ENCODE results near the gene C1orf232. TPM values are rescaled to one million over a fixed set of nuclear protein-coding genes. Genes with fewer than 3 reads are reported as not detected.

Gene C1orf232
- total and polyA plus RNA-seq, 8 donors, result not detected

DNA sequence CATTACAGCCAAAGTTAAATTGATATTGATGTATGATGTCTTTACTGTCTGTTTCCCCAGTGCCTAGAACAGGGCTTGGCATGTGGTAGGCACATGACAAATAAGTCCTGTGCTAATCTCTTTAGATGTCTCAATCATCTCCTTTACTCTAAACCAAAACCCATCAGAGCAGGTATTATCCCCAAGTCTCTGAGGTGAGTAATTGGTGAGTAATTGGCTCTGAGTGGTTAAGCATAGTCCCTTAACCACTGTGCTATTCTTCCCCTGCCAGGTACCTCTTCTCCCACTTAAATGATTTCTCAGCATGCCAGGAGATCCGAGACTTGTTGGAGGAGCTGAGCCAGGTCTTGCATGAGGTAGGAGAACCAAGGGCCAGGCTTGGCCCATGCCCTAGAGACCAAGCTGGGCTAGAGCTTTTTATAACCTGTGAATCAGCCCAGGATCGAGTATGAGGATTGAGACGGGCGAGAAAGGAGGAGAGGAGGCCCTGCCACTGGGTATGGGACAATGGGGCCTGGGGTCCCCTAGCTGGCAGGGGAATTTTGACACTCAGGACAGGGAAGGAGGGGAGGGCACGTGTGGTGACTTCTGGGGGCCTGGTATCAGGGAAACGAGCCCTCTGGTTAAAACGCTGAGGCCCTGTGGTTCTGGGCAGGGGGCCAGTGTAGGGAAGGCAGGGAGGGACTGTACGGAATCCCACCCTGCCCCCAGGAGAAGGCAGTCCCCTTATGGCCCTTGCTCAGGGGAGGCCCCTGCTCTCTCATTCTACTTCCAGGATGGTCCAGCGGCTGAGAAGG, 13.0 kb upstream of the C1orf232 start:
- Histone ChIP-seq H3K27me3 (no peaks in the 10 kb centered on the region), H3K36me3 (peaks cover 0 to 40% (median 0%) of the 10 kb centered on the region in 3 donors), H3K27ac (no peak overlapping the region), H3K9me3 (no peaks in the 10 kb centered on the region), H3K4me1 (peaks cover 5 to 8% (median 6%) of the 10 kb centered on the region in 3 donors), H3K4me3 (no peak overlapping the region)
- no peak for FAIRE-seq
- TF ChIP-seq, protein P1, sequence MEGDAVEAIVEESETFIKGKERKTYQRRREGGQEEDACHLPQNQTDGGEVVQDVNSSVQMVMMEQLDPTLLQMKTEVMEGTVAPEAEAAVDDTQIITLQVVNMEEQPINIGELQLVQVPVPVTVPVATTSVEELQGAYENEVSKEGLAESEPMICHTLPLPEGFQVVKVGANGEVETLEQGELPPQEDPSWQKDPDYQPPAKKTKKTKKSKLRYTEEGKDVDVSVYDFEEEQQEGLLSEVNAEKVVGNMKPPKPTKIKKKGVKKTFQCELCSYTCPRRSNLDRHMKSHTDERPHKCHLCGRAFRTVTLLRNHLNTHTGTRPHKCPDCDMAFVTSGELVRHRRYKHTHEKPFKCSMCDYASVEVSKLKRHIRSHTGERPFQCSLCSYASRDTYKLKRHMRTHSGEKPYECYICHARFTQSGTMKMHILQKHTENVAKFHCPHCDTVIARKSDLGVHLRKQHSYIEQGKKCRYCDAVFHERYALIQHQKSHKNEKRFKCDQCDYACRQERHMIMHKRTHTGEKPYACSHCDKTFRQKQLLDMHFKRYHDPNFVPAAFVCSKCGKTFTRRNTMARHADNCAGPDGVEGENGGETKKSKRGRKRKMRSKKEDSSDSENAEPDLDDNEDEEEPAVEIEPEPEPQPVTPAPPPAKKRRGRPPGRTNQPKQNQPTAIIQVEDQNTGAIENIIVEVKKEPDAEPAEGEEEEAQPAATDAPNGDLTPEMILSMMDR (IDR thresholded peaks at IDR 0.05), result no peak
- DNase-seq, result no peak
- no peak for ATAC-seq
- intact Hi-C loops (cut with DNase I), result no loop called here
- 78 to 81% methylated on average over 9 of the region's 9 CpGs for WGBS, 2 donors

DNA sequence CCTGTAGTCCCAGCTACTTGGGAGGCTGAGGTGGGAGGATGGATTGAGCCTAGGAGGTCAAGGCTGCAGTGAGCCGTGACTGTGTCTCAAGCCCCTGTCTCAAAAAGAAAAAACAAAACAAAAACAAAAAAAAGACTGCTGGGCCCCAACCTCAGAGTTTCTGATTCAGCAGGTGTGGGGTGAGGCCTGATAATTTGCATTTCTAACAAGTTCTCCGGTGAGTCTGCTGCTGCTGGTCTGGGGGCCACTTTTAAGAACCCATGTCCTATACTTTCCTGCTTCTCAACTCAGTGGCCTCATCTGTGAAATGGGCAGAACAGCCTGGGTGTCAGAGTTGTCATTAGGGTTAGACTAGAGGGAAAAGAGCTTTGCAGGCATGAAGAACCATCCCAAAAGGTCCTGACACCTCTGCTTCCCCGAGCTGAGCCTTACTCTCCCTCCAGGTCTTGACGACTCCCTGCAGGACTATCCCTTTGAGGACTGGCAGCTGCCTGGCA, 11.3 kb upstream of the C1orf232 start:
- no peaks in the 10 kb centered on the region for H3K9me3 ChIP-seq
- 88 to 90% methylated on average over 4 of the region's 4 CpGs for WGBS, 2 donors
- no peaks in the 10 kb centered on the region for H3K27me3 ChIP-seq
- no peak for ATAC-seq
- no peak overlapping the region for H3K27ac ChIP-seq
- TF ChIP-seq, protein P1 (IDR thresholded peaks at IDR 0.05), result no peak
- H3K4me1 ChIP-seq, result peaks cover 5 to 8% (median 6%) of the 10 kb centered on the region in 3 donors
- peaks cover 0 to 29% (median 0%) of the 10 kb centered on the region in 3 donors for H3K36me3 ChIP-seq
- intact Hi-C loops (cut with DNase I), result no loop called here
- FAIRE-seq, result no peak
- H3K4me3 ChIP-seq, result no peak overlapping the region
- no peak for DNase-seq

DNA sequence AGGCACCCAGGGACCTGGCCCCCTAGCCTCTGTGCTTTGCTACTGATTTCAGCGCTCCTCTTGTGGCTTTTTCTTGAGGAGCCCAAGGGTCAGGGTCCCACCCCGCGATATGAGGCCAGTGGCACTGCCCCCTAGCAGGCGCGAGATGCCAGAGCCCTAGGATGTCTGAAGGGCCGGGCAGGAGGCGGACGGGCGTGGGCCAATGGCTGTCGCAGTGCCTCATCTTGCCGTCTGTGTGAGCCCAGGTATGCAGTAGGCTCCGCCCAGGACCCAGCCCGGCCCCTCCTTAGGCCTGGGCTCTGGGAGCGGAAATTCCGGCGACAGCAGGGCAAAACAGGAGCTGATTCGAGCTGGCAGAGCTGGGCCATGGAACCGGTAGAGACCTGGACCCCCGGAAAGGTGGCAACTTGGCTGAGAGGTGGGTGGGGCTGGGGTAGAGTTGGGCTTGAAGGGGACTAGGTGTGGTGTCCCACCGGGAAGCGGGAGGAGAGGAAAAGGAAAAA, 8.5 kb upstream of the C1orf232 start, which contains the start of gene CNKSR1:
Gene CNKSR1, plus strand, starts transcription at position 310 of the 503 bp plus-strand sequence. Its CDS starts 57 bp downstream, at position 367.
- Histone ChIP-seq H3K9me3 (no peaks in the 10 kb centered on the region), H3K27ac (peak within 1 kb of the TSS; percentile 60 to 71 (median 70)), H3K27me3 (no peaks in the 10 kb centered on the region), H3K4me1 (peaks cover 5 to 8% (median 6%) of the 10 kb centered on the region in 3 donors), H3K4me3 (peak within 1 kb of the TSS; percentile 40 to 52 (median 46)), H3K36me3 (peaks cover 0 to 13% (median 0%) of the 10 kb centered on the region in 3 donors)
- DNase-seq, result peak; percentile 82 to 96 (median 87)
- FAIRE-seq, result no peak
- TF ChIP-seq, protein P1 (IDR thresholded peaks at IDR 0.05), result no peak
- 11 to 13% methylated on average over 21 of the region's 21 CpGs for WGBS, 2 donors
- ATAC-seq, result peak; percentile 98 to 99 (median 98)
- intact Hi-C loops (cut with DNase I), result loop anchor here in 1 of 3 donors (10.0 kb wide), 1 partner anchor 58 kb away; the partner anchor contains the start of gene CEP85

DNA sequence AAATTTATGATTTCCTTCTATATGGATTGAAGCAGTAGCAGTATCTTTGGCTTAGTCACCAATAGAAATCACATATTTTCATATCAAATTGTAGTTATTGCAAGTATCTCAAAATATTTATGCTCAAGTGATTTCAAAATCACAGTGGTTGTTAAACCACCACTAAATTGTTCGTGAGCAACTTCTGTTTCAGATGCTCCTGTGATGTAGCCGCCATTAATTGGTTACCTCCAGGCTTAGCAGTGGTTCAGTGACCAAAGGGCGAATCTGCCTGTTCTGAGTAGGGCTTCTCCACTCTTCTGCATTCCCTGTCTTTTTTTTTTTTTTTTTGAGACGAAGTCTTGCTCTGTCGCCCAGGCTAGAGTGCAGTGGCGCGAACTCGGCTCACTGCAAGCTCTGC, 6.6 kb upstream of the C1orf232 start:
- intact Hi-C loops (cut with DNase I), result loop anchor here in 1 of 3 donors (10.0 kb wide), 1 partner anchor 59 kb away; the partner anchor contains the start of gene CEP85
- H3K36me3 ChIP-seq, result peaks cover 0 to under 1% (median 0%) of the 10 kb centered on the region in 3 donors
- no peak for ATAC-seq
- no peak for DNase-seq
- no peak overlapping the region for H3K4me3 ChIP-seq
- TF ChIP-seq, protein P1 (IDR thresholded peaks at IDR 0.05), result no peak
- no peaks in the 10 kb centered on the region for H3K9me3 ChIP-seq
- FAIRE-seq, result no peak
- peaks cover 8 to 13% (median 12%) of the 10 kb centered on the region in 3 donors for H3K4me1 ChIP-seq
- no peaks in the 10 kb centered on the region for H3K27me3 ChIP-seq
- no peak overlapping the region for H3K27ac ChIP-seq
- WGBS, 2 donors, result 92 to 94% methylated on average over 8 of the region's 8 CpGs

Measured in pancreas (tissue), 10 donors.